SK-N-SH (cell line): ENCODE measurements around the gene MS4A18. TPM values are rescaled to one million over a fixed set of nuclear protein-coding genes. Genes with fewer than 3 reads are reported as not detected.

Experiments used
- CTCF ChIA-PET: fragments of 300-600, 350-600 bp; formaldehyde crosslinking; extraction: SDS; loops from one replicate; lab custom pipeline; 2021; lab: Yijun Ruan, JAX
- POLR2A ChIA-PET: fragments of 350-600 bp; sonication (Branson Sonifier 250); formaldehyde crosslinking; extraction: SDS; loops from one replicate; lab custom pipeline; 2020; ENCODE audit warnings: antibody characterized with exemption, inconsistent platforms; lab: Yijun Ruan, JAX
- DNase-seq: peaks from one replicate; pipeline ENCODE4 v3.0.0; 2012
- H2AFZ ChIP-seq: fragments of 200-600 bp; sonication (generic); 2 replicates; pipeline ENCODE4 v1.8.1; 2016; ENCODE audit warnings: antibody characterized with exemption, mild to moderate bottlenecking, low read depth
- H3F3A ChIP-seq: fragments of 200-600 bp; sonication (generic); replicated peaks from 2 replicates; pipeline ENCODE3; 2016; ENCODE audit warnings: antibody characterized with exemption, mild to moderate bottlenecking; ENCODE audit not compliant: insufficient read depth
- H3K27ac ChIP-seq, 2 experiments: fragments of 200-500 bp in 1 of 2; fragments of 200-600 bp in 1 of 2; sonication (Bioruptor generic) in 1 of 2; sonication (generic), shearing (Covaris generic) in 1 of 2; 2 replicates each; pipeline versions ENCODE4 v1.5.1 to v1.6.1; 2014 to 2016; ENCODE audit warnings: low read depth in 2 of 2, inconsistent platforms in 1 of 2, low read length in 1 of 2, mild to moderate bottlenecking in 1 of 2, mixed read lengths in 1 of 2
- H3K27me3 ChIP-seq: fragments of 200-600 bp; sonication (generic), shearing (Covaris generic); 2 replicates; pipeline ENCODE4 v1.6.1; 2016; ENCODE audit warnings: mixed run types; ENCODE audit not compliant: insufficient read depth
- H3K36me3 ChIP-seq, 2 experiments: fragments of 200-500 bp in 1 of 2; fragments of 200-600 bp in 1 of 2; sonication (Bioruptor generic) in 1 of 2; sonication (generic) in 1 of 2; replicated peaks in 1 of 2; 2 replicates each; pipeline versions ENCODE3 to v1.5.1; 2014 to 2016; ENCODE audit warnings: low read length in 1 of 2, mild to moderate bottlenecking in 1 of 2; ENCODE audit not compliant: insufficient read depth in 2 of 2, control insufficient read depth in 1 of 2
- H3K4me1 ChIP-seq, 2 experiments: fragments of 200-500 bp in 1 of 2; fragments of 200-600 bp in 1 of 2; sonication (Bioruptor generic) in 1 of 2; sonication (generic), shearing (Covaris generic) in 1 of 2; 2 replicates each; pipeline versions ENCODE4 v1.5.1 to v1.6.1; 2014 to 2016; ENCODE audit warnings: low read depth in 1 of 2, low read length in 1 of 2, mixed run types in 1 of 2; ENCODE audit not compliant: insufficient read depth in 2 of 2, control insufficient read depth in 1 of 2
- H3K4me2 ChIP-seq: fragments of 200-600 bp; sonication (generic), shearing (Covaris generic); 2 replicates; pipeline ENCODE4 v1.6.1; 2017; ENCODE audit warnings: mixed run types
- H3K4me3 ChIP-seq, 2 experiments: fragments of 200-500 bp in 1 of 2; fragments of 200-600 bp in 1 of 2; sonication (Bioruptor generic) in 1 of 2; sonication (generic), shearing (Covaris generic) in 1 of 2; 2 replicates each; pipeline versions ENCODE4 v1.5.1 to v1.8.1; 2014 to 2016; ENCODE audit warnings: low read depth in 2 of 2, inconsistent platforms in 1 of 2, low read length in 1 of 2, mild to moderate bottlenecking in 1 of 2, mixed read lengths in 1 of 2, moderate library complexity in 1 of 2
- H3K79me2 ChIP-seq: fragments of 200-600 bp; sonication (generic); 2 replicates; pipeline ENCODE4 v1.8.1; 2017; ENCODE audit warnings: mild to moderate bottlenecking; ENCODE audit not compliant: insufficient read depth
- H3K9ac ChIP-seq: fragments of 200-600 bp; sonication (generic); 2 replicates; pipeline ENCODE4 v1.6.1; 2017; ENCODE audit warnings: mixed run types
- H3K9me2 ChIP-seq: fragments of 200-600 bp; sonication (generic); 2 replicates; pipeline ENCODE4 v1.6.1; 2017; ENCODE audit warnings: mixed run types
- H3K9me3 ChIP-seq: fragments of 200-600 bp; sonication (generic); 2 replicates; pipeline ENCODE4 v1.6.1; 2017; ENCODE audit warnings: mixed run types, mild to moderate bottlenecking, moderate library complexity
- H4K20me1 ChIP-seq: fragments of 200-600 bp; sonication (generic); 2 replicates; pipeline ENCODE4 v1.6.1; 2017; ENCODE audit warnings: mild to moderate bottlenecking, mixed run types; ENCODE audit not compliant: insufficient read depth
- EP300 ChIP-seq, 2 experiments: IDR thresholded peaks; 2 replicates each; pipeline versions ENCODE4 v1.4.0 to v1.6.1; 2012; ENCODE audit warnings: borderline replicate concordance in 1 of 2, low read depth in 1 of 2, low read length in 1 of 2
- FOSL2 ChIP-seq: IDR thresholded peaks from 2 replicates; pipeline ENCODE4 v1.4.0; 2012; ENCODE audit warnings: low read depth, mild to moderate bottlenecking, moderate library complexity, borderline replicate concordance
- GABPA ChIP-seq: IDR thresholded peaks from 2 replicates; pipeline ENCODE4 v1.4.0; 2012; ENCODE audit warnings: low read depth, mild to moderate bottlenecking
- GATA2 ChIP-seq: sonication (generic); formaldehyde crosslinking; IDR thresholded peaks from 2 replicates; pipeline ENCODE4 v1.5.0; 2020; ENCODE audit warnings: mild to moderate bottlenecking, missing genetic modification reagents
- MXI1 ChIP-seq: IDR thresholded peaks from 2 replicates; pipeline ENCODE4 v1.6.1; 2012; ENCODE audit warnings: mild to moderate bottlenecking, low read depth, low read length, improper control_type of control experiment
- NRF1 ChIP-seq: IDR thresholded peaks from 2 replicates; pipeline ENCODE4 v1.6.1; 2012; ENCODE audit warnings: low read depth, mild to moderate bottlenecking, low read length
- RAD21 ChIP-seq: IDR thresholded peaks from 2 replicates; pipeline ENCODE4 v1.6.1; 2012; ENCODE audit warnings: mild to moderate bottlenecking, low read length
- RFX5 ChIP-seq: IDR thresholded peaks from 2 replicates; pipeline ENCODE4 v1.6.1; 2012; ENCODE audit warnings: mild to moderate bottlenecking, improper control_type of control experiment, low read length
- TAF1 ChIP-seq: IDR thresholded peaks from 2 replicates; pipeline ENCODE4 v1.6.1; 2012; ENCODE audit warnings: low read depth, mild to moderate bottlenecking, low read length, moderate library complexity, borderline replicate concordance
- TCF12 ChIP-seq: IDR thresholded peaks from 2 replicates; pipeline ENCODE4 v1.4.0; 2012
- WGBS: methylation state at CpG from one replicate; pipeline ENCODE4 v1.1.6; 2017; ENCODE audit warnings: low lambda C conversion rate; 5-methylcytosine and 5-hydroxymethylcytosine counted together
- polyA plus RNA-seq, 3 experiments: library from polyadenylated mRNA; depleted of rRNA; stranded (reverse); fragments of >200 nt; gene quantifications; 2 replicates each; pipeline ENCODE4 v1.2.3, GENCODE V29; 2012
- TF ChIP-seq, protein P1 (sequence below): fragments of 200-600 bp; sonication (generic); IDR thresholded peaks from 2 replicates; pipeline ENCODE4 v1.6.1; 2017; ENCODE audit warnings: antibody characterized with exemption, mild to moderate bottlenecking, moderate library complexity
- TF ChIP-seq, protein P2 (sequence below): fragments of 150-350 bp; IDR thresholded peaks from 2 replicates; pipeline ENCODE4 v1.6.1; 2017; ENCODE audit warnings: antibody characterized with exemption, low read length, low read depth, borderline replicate concordance
- TF ChIP-seq, protein P3 (sequence below): IDR thresholded peaks from 2 replicates; pipeline ENCODE4 v1.4.0; 2012; ENCODE audit warnings: low read depth, borderline replicate concordance
- TF ChIP-seq, protein P4 (sequence below): IDR thresholded peaks from 2 replicates; pipeline ENCODE4 v1.4.0; 2012; ENCODE audit warnings: low read depth
- TF ChIP-seq, protein P5 (sequence below): fragments of 150-350 bp; IDR thresholded peaks from 2 replicates; pipeline ENCODE4 v1.6.1; 2016; ENCODE audit warnings: mild to moderate bottlenecking, low read depth, low read length

MS4A18 gene
- polyA plus RNA-seq, 1 of the 3 experiments (the other 2 are of a cell fraction) = not detected

DNA sequence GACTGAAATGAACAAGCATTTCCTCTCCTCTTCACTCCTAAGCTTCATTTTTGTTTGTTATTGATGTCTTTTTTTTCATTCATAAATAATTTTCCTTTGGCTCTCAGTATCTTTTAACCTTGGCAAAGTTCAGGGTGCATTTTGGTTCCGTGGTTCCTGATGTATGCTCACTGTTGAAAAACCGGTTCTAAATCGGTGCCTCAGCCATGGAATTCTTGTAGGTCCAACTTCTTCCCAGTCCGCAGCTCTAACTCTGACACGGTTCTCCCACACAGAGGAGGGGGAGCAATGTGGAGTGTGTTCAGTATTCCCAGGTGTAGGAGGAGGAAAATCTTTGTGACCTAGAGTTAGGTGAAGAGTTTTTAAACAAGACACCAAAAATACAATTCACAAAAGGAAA is 19.6 kb downstream of the MS4A18 start:
- ChIA-PET POLR2A (no interaction called here), CTCF (interaction anchor here (0.7 to 0.9 kb wide), 2 partner anchors 9 to 87 kb away, joined by 3 read pairs; no protein-coding TSS in a partner anchor)
- no peak for DNase-seq
- Histone ChIP-seq H3K9me2 (no peaks in the 10 kb centered on the region), H3K4me2 (no peak overlapping the region), H3K9ac (no peak overlapping the region), H3K9me3 (no peaks in the 10 kb centered on the region), H3F3A (no peaks in the 10 kb centered on the region), H2AFZ (no peak overlapping the region), H3K4me3 (no peak overlapping the region), H3K79me2 (no peaks in the 10 kb centered on the region), H4K20me1 (no peaks in the 10 kb centered on the region), H3K27me3 (no peaks in the 10 kb centered on the region; the same call in 1 of the 2 replicates), H3K36me3 (no peaks in the 10 kb centered on the region), H3K4me1 (no peaks in the 10 kb centered on the region), H3K27ac (no peak overlapping the region)
- TF ChIP-seq FOSL2 (no peak), MXI1 (no peak), TAF1 (no peak), RAD21 (no peak), NRF1 (no peak), EP300 (IDR thresholded peaks at IDR 0.05; ENCODE audit: borderline replicate concordance in 1 of 2, low read depth in 1 of 2, low read length in 1 of 2) (no peak), TCF12 (no peak), GATA2 (no peak), GABPA (no peak), RFX5 (no peak)
- TF ChIP-seq, protein P1, sequence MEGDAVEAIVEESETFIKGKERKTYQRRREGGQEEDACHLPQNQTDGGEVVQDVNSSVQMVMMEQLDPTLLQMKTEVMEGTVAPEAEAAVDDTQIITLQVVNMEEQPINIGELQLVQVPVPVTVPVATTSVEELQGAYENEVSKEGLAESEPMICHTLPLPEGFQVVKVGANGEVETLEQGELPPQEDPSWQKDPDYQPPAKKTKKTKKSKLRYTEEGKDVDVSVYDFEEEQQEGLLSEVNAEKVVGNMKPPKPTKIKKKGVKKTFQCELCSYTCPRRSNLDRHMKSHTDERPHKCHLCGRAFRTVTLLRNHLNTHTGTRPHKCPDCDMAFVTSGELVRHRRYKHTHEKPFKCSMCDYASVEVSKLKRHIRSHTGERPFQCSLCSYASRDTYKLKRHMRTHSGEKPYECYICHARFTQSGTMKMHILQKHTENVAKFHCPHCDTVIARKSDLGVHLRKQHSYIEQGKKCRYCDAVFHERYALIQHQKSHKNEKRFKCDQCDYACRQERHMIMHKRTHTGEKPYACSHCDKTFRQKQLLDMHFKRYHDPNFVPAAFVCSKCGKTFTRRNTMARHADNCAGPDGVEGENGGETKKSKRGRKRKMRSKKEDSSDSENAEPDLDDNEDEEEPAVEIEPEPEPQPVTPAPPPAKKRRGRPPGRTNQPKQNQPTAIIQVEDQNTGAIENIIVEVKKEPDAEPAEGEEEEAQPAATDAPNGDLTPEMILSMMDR = no peak
- TF ChIP-seq, protein P2, sequence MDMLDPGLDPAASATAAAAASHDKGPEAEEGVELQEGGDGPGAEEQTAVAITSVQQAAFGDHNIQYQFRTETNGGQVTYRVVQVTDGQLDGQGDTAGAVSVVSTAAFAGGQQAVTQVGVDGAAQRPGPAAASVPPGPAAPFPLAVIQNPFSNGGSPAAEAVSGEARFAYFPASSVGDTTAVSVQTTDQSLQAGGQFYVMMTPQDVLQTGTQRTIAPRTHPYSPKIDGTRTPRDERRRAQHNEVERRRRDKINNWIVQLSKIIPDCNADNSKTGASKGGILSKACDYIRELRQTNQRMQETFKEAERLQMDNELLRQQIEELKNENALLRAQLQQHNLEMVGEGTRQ = no peak
- TF ChIP-seq, protein P3, sequence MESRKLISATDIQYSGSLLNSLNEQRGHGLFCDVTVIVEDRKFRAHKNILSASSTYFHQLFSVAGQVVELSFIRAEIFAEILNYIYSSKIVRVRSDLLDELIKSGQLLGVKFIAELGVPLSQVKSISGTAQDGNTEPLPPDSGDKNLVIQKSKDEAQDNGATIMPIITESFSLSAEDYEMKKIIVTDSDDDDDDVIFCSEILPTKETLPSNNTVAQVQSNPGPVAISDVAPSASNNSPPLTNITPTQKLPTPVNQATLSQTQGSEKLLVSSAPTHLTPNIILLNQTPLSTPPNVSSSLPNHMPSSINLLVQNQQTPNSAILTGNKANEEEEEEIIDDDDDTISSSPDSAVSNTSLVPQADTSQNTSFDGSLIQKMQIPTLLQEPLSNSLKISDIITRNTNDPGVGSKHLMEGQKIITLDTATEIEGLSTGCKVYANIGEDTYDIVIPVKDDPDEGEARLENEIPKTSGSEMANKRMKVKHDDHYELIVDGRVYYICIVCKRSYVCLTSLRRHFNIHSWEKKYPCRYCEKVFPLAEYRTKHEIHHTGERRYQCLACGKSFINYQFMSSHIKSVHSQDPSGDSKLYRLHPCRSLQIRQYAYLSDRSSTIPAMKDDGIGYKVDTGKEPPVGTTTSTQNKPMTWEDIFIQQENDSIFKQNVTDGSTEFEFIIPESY = no peak
- TF ChIP-seq, protein P4, sequence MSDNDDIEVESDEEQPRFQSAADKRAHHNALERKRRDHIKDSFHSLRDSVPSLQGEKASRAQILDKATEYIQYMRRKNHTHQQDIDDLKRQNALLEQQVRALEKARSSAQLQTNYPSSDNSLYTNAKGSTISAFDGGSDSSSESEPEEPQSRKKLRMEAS = no peak
- TF ChIP-seq, protein P5, sequence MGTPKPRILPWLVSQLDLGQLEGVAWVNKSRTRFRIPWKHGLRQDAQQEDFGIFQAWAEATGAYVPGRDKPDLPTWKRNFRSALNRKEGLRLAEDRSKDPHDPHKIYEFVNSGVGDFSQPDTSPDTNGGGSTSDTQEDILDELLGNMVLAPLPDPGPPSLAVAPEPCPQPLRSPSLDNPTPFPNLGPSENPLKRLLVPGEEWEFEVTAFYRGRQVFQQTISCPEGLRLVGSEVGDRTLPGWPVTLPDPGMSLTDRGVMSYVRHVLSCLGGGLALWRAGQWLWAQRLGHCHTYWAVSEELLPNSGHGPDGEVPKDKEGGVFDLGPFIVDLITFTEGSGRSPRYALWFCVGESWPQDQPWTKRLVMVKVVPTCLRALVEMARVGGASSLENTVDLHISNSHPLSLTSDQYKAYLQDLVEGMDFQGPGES = no peak
- 7% methylated on average over 5 of the region's 5 CpGs for WGBS
